ENCODE results near the gene ANKS3.

GRCh38 chr16:4746991-4747574 is 13.0 kb upstream of the ANKS3 start:
- TF ChIP-seq, protein P1, sequence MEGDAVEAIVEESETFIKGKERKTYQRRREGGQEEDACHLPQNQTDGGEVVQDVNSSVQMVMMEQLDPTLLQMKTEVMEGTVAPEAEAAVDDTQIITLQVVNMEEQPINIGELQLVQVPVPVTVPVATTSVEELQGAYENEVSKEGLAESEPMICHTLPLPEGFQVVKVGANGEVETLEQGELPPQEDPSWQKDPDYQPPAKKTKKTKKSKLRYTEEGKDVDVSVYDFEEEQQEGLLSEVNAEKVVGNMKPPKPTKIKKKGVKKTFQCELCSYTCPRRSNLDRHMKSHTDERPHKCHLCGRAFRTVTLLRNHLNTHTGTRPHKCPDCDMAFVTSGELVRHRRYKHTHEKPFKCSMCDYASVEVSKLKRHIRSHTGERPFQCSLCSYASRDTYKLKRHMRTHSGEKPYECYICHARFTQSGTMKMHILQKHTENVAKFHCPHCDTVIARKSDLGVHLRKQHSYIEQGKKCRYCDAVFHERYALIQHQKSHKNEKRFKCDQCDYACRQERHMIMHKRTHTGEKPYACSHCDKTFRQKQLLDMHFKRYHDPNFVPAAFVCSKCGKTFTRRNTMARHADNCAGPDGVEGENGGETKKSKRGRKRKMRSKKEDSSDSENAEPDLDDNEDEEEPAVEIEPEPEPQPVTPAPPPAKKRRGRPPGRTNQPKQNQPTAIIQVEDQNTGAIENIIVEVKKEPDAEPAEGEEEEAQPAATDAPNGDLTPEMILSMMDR (IDR thresholded peaks at IDR 0.05 in 4 of 5, conservative IDR thresholded peaks at IDR 0.05 in 1 of 5) = no peak
- TF ChIP-seq POLR2A (IDR thresholded peaks at IDR 0.05) = no peak

Data from gastrocnemius medialis (tissue), 4 donors.